Measurements from ENCODE around the gene CD44. TPM values are rescaled to one million over a fixed set of nuclear protein-coding genes. Genes with fewer than 3 reads are reported as not detected.
A peak's percentile ranks its signal among the peaks of the same experiment; 100 is the strongest.
"Not testable (repeated sequence)": the region's sequence is repeated elsewhere in the genome, so short reads cannot be mapped to it uniquely, and the experiment has no call there.

CD44 gene
- total RNA-seq, 1 donor from 2014 or later, result 319 TPM

GRCh38 chr11:35214226-35214770 lies 75.3 kb downstream of the CD44 start:
- DNase-seq, result no peak

GRCh38 chr11:35214792-35215193 lies 75.8 kb downstream of the CD44 start:
- DNase-seq, result no peak

- DNase-seq, result no peak
These were observed 77.0 kb downstream of the CD44 start for GRCh38 chr11:35215945-35216344.

GRCh38 chr11:35216962-35217678 lies 78.1 kb downstream of the CD44 start:
- DNase-seq, result no peak

GRCh38 chr11:35218956-35219355 lies 80.0 kb downstream of the CD44 start:
- DNase-seq, result peak; percentile 49

GRCh38 chr11:35223371-35223796 lies 84.4 kb downstream of the CD44 start:
- DNase-seq, result peak; percentile 95

GRCh38 chr11:35223991-35224390 lies 85.0 kb downstream of the CD44 start:
- DNase-seq, result no peak

GRCh38 chr11:35225946-35226520 lies 87.1 kb downstream of the CD44 start:
- DNase-seq, result no peak

GRCh38 chr11:35226756-35227155 lies 87.8 kb downstream of the CD44 start:
- not testable (repeated sequence) for DNase-seq

GRCh38 chr11:35227576-35228327 lies 88.8 kb downstream of the CD44 start:
- DNase-seq, result no peak

- no peak for DNase-seq
These were observed 89.4 kb downstream of the CD44 start for GRCh38 chr11:35228328-35228725.

- DNase-seq, result no peak
These were observed 91.4 kb downstream of the CD44 start for GRCh38 chr11:35230388-35230787.

- no peak for DNase-seq
These were observed 92.3 kb downstream of the CD44 start for GRCh38 chr11:35231076-35231860.

GRCh38 chr11:35232891-35233330 lies 93.9 kb downstream of the CD44 start:
- DNase-seq, result no peak

- DNase-seq, result no peak
These were observed 94.5 kb downstream of the CD44 start for GRCh38 chr11:35233518-35233917.

GRCh38 chr11:35234460-35235156 lies 95.6 kb downstream of the CD44 start:
- DNase-seq, result no peak

GRCh38 chr11:35235157-35235468 lies 96.1 kb downstream of the CD44 start:
- DNase-seq, result no peak

GRCh38 chr11:35235498-35235897 lies 96.5 kb downstream of the CD44 start:
- no peak for DNase-seq

GRCh38 chr11:35235936-35236666 lies 97.1 kb downstream of the CD44 start:
- DNase-seq, result no peak

GRCh38 chr11:35236667-35237003 lies 97.7 kb downstream of the CD44 start:
- no peak for DNase-seq

- DNase-seq, result no peak
These were observed 98.4 kb downstream of the CD44 start for GRCh38 chr11:35237351-35237750.
